DOHH2 (cell line): ENCODE data around the gene SLC2A3.
"Not testable (repeated sequence)": the region's sequence is repeated elsewhere in the genome, so short reads cannot be mapped to it uniquely, and the experiment has no call there.

Experiments used
- H3F3A ChIP-seq: fragments of 200-600 bp; sonication (generic), shearing (Covaris generic); 2 replicates; pipeline ENCODE4 v1.6.0; 2016; ENCODE audit warnings: antibody characterized with exemption, mild to moderate bottlenecking; ENCODE audit not compliant: control insufficient read depth, insufficient read depth
- H3K27ac ChIP-seq: fragments of 200-600 bp; sonication (generic); 2 replicates; pipeline ENCODE4 v1.5.1; 2014; ENCODE audit warnings: low read depth, mild to moderate bottlenecking, low read length, moderate library complexity
- H3K27me3 ChIP-seq: fragments of 200-600 bp; sonication (generic); 2 replicates; pipeline ENCODE4 v1.6.1; 2014; ENCODE audit warnings: mild to moderate bottlenecking, low read length, mixed read lengths; ENCODE audit not compliant: control insufficient read depth
- H3K36me3 ChIP-seq: fragments of 200-600 bp; sonication (generic); 2 replicates; pipeline ENCODE4 v1.6.1; 2014; ENCODE audit warnings: mild to moderate bottlenecking, low read length, moderate library complexity, mixed read lengths; ENCODE audit not compliant: control insufficient read depth
- H3K4me1 ChIP-seq: fragments of 200-600 bp; sonication (generic); 2 replicates; pipeline ENCODE4 v1.6.1; 2014; ENCODE audit warnings: mild to moderate bottlenecking, low read length, mixed read lengths; ENCODE audit not compliant: control insufficient read depth
- H3K4me2 ChIP-seq: fragments of 200-600 bp; sonication (generic); 2 replicates; pipeline ENCODE4 v1.6.0; 2014; ENCODE audit warnings: mild to moderate bottlenecking, low read length, moderate library complexity
- H3K4me3 ChIP-seq: fragments of 200-600 bp; sonication (generic); 2 replicates; pipeline ENCODE4 v1.5.1; 2014; ENCODE audit warnings: mild to moderate bottlenecking, low read length, mixed read lengths
- H3K79me2 ChIP-seq: fragments of 200-600 bp; sonication (generic); 2 replicates; pipeline ENCODE4 v1.6.1; 2014; ENCODE audit warnings: mild to moderate bottlenecking, low read length, mixed read lengths; ENCODE audit not compliant: control insufficient read depth
- H3K9me2 ChIP-seq: fragments of 200-600 bp; sonication (generic); replicated peaks from 2 replicates; pipeline ENCODE4 v1.6.1; 2014; ENCODE audit warnings: mild to moderate bottlenecking, low read length, mixed read lengths; ENCODE audit not compliant: control insufficient read depth
- H3K9me3 ChIP-seq: fragments of 200-600 bp; sonication (generic); 2 replicates; pipeline ENCODE4 v1.6.1; 2014; ENCODE audit warnings: antibody characterized with exemption, low read length, mixed read lengths; ENCODE audit not compliant: control insufficient read depth, insufficient read depth
- H4K20me1 ChIP-seq: fragments of 200-600 bp; sonication (generic); 2 replicates; pipeline ENCODE4 v1.6.0; 2014; ENCODE audit warnings: low read depth, mild to moderate bottlenecking, antibody characterized with exemption, low read length, moderate library complexity; ENCODE audit not compliant: control insufficient read depth, insufficient read depth
- CTCF ChIP-seq: fragments of 200-600 bp; sonication (generic); IDR thresholded peaks from one replicate; pipeline ENCODE4 v1.5.1; 2014; ENCODE audit warnings: antibody characterized with exemption, mild to moderate bottlenecking, low read depth, low read length; ENCODE audit not compliant: poor library complexity, severe bottlenecking
- EZH2phosphoT487 ChIP-seq: fragments of 200-600 bp; sonication (generic); IDR thresholded peaks from 2 replicates; pipeline ENCODE4 v1.6.1; 2017; ENCODE audit warnings: borderline replicate concordance, mild to moderate bottlenecking, antibody characterized with exemption, low read length, moderate library complexity, mixed read lengths

SLC2A3 gene

GRCh38 chr12:7923241-7924236 is 12.4 kb downstream of the SLC2A3 start:
- TF ChIP-seq EZH2phosphoT487: no peak
- no peak for TF ChIP-seq CTCF
- Histone ChIP-seq H3K36me3 (no peaks in the 10 kb centered on the region), H3K4me3 (no peak overlapping the region), H3K9me2 (no peaks in the 10 kb centered on the region), H3K79me2 (no peaks in the 10 kb centered on the region), H3K27ac (no peak overlapping the region), H3F3A (no peaks in the 10 kb centered on the region), H3K4me1 (no peaks in the 10 kb centered on the region), H4K20me1 (no peaks in the 10 kb centered on the region), H3K4me2 (no peak overlapping the region), H3K9me3 (no peaks in the 10 kb centered on the region), H3K27me3 (no peaks in the 10 kb centered on the region)

GRCh38 chr12:7921181-7921580 is 14.8 kb downstream of the SLC2A3 start:
- not testable (repeated sequence) for H3K79me2 ChIP-seq, H3K27ac ChIP-seq, H3K36me3 ChIP-seq, H4K20me1 ChIP-seq, H3K4me3 ChIP-seq, H3F3A ChIP-seq, H3K9me2 ChIP-seq, H3K4me1 ChIP-seq, H3K27me3 ChIP-seq, H3K9me3 ChIP-seq, H3K4me2 ChIP-seq

- H3K4me3 ChIP-seq, H3K9me3 ChIP-seq, H3K9me2 ChIP-seq, H3F3A ChIP-seq, H3K4me2 ChIP-seq, H3K36me3 ChIP-seq, H3K4me1 ChIP-seq, H3K27me3 ChIP-seq, H3K79me2 ChIP-seq, H3K27ac ChIP-seq, H4K20me1 ChIP-seq: not testable (repeated sequence)
These were observed 17.8 kb downstream of the SLC2A3 start for GRCh38 chr12:7918268-7918590.

- Histone ChIP-seq H3K9me2 (no peaks in the 10 kb centered on the region), H3K4me3 (no peak overlapping the region), H3K27me3 (no peaks in the 10 kb centered on the region), H3F3A (no peaks in the 10 kb centered on the region), H3K79me2 (no peaks in the 10 kb centered on the region), H4K20me1 (no peaks in the 10 kb centered on the region), H3K4me1 (no peaks in the 10 kb centered on the region), H3K9me3 (no peaks in the 10 kb centered on the region), H3K27ac (no peak overlapping the region), H3K4me2 (no peak overlapping the region), H3K36me3 (no peaks in the 10 kb centered on the region)
- TF ChIP-seq EZH2phosphoT487 (no peak), CTCF (no peak)
These were observed 18.4 kb downstream of the SLC2A3 start for GRCh38 chr12:7917392-7918267.
